ENCODE data around the gene SEC23IP.
A peak's percentile ranks its signal among the peaks of the same experiment; 100 is the strongest.
"Not testable (repeated sequence)": the region's sequence is repeated elsewhere in the genome, so short reads cannot be mapped to it uniquely, and the experiment has no call there.

Gene SEC23IP

DNA sequence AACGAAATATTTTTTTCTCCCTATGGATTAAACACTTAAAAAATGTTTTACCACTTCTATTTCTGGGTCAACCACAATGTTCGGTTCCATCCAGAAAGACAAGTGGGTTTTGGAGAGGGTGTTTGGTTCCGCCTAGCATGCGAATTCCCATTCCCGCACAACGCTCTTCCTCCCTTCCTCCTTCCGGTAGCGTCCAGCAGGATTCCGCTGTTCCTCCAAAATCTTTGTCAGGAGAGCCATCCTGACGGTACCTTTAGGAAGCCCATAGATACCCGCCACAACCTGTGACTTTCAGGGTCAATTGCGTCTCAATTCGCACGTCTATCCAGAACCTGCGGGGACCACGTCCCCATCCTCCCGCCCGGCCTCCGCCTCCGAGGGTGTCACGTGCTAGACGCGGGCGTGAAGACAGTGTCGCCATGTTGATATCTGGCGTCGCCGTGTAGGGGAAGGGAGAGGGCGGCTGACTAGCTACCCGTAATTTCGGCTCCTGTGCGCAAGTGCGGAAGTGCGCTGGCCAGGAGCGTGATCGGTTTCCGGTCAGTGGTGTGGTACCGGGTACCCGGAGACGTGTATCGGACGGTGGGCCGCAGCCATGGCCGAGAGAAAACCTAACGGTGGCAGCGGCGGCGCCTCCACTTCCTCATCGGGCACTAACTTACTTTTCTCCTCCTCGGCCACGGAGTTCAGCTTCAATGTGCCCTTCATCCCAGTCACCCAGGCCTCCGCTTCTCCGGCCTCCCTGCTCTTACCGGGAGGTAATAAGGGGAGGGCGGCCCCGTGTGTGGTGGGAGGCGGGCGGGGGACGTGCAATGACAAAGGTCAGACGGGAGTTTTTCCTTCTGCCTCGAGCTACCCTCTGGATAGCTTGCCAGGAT, at the start of gene SEC23IP:
TSS of gene SEC23IP (plus strand) at position 543 of the 878 bp plus-strand sequence. CDS start at position 596, 53 bp downstream.
- DNase-seq: peak; percentile 88 to 100 (median 97)

DNA sequence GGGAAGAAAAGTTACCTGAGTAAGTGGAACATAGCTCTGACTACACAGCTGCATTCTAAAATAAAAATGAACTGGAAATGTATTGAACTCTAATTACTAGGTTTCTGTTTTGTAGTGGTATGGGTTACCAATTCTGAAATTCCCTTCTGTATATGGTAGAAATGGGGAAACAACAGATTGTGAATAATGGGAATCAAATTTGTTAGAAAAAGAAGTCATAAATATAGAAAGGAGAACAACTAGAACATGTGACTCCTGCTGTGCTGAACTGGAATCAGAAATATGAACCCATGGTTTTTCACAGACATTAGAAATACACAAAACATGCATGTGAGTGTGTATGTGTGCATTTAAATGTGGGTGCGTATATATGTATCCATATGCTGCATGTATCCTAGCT, 46.9 kb upstream of the SEC23IP start:
- DNase-seq: no peak

DNA sequence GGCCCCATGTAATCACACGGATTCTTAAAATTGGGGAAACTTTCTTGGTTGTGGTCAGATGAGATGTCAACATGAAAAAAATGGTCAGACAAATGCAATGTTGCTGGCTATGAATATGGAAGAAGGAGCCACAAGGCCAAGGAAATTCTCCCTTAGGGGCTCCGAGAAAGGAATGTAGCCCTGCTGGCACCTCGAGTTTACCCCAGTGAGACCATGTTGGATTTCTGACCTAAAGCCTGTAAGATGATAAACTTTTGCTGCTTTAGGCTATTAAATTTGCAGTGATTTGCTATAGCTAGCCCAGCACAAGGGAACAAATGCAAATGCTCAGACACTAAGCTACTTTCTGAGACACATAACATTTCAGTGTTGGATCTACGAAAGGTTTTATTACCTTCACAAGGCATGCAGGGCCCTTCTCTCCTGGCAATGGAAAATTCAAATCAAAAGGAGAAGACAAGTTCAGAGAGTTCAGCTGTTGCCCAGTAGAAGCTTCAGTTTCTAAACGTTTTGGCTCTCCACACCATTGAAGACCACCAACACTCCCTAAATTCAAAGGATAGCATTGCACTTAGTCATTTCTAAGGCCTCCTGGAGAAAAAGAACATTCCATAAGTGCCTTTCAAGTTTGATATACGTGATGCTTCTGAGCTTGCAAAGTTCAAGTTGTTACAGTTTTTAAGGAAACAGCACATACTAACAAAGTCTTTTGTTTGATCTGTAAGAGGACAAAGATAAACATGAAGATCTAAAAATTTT, 43.3 kb upstream of the SEC23IP start:
- no peak for DNase-seq

DNA sequence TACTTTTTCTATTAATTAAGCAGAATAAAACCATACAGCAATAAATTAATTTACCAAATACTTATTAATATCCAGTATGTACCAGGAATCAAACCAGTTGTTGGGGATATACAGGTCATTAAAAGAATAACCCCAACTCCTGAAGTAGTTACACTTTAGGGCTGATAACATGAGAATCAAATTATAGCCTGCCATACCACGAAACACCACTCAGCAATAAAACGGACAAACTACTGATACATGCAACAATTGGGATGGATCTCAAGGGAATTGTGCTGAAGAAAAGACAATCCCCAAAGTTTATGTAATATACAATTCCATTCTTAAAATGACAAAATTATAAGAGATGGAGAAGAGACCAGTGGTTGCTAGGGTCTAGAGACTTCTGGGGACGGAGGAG, 42.6 kb upstream of the SEC23IP start:
- DNase-seq: no peak

DNA sequence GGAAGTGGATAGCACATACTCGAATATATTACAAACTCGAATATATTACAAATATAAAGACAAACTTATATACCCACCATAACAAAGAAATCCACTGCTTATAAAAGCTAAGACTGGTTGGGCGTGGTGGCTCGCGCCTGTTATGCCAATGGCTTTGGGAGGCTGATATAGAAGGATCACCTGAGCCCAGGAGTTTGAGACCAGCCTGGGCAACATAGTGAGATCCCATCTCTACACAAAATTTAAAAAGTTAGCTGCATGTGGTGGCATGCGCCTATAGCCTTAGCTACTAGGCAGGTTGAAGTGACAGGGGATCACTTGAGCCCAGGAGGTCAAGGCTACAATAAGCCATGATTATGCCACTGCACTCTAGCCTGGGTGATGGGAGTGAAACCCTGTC, 40.3 kb upstream of the SEC23IP start:
- no peak for DNase-seq

DNA sequence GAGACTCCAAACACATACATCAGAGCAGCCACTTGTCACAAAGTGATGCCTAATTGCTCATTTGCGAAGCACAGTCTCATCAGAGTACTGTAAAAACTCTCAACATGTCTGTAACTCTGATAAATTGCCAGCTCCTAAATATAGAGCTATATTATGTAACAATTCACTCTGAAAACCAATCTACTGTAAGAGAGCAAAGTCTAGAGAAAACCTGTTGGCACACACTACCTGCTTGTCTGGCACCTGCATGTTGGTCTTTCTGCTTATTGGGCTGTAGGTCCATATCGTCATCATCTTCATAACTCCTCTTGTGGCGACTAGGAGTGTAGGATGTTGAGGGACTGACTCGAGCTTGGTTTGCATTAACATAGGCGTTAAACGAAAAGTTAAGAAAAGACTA, 39.7 kb upstream of the SEC23IP start:
- DNase-seq: peak in 1 of 51 donors; percentile 11

DNA sequence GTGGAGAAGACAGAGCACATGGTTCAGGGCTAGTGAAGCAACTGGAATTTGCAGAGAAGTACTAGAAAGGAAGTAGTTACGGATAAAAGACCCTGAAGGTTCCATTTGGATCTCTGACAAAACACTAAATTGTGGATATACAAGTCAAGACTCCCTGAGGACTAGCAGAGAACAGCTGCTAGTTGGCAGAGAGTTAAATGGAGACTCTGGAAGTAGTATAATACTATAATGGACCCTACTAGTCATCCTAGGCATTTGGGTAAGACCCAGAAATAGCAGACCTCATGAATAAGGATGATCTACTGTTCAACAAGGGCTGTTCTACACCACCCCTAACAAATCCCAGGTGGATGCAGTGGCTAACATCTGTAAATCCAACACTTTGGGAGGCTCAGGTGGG, 39.0 kb upstream of the SEC23IP start:
- DNase-seq: no peak

DNA sequence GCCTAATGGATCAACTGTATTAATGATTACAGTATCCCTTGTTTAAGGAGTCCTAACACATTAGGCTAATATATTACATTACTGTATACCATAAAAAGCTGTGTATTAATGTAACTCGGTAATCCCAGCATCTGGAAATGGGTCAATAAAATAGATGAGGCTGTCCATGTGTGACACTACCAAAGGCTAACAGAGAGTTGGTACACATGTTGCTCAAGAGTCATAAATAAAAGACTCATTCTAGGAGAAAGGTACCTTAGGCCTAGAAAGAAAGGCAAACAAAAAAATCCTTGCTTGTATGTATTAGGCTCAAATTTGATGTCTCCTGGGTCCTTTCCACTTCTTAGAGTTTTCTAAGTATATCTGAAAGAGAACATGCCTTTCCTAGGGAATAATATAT, 34.5 kb upstream of the SEC23IP start:
- DNase-seq: no peak

DNA sequence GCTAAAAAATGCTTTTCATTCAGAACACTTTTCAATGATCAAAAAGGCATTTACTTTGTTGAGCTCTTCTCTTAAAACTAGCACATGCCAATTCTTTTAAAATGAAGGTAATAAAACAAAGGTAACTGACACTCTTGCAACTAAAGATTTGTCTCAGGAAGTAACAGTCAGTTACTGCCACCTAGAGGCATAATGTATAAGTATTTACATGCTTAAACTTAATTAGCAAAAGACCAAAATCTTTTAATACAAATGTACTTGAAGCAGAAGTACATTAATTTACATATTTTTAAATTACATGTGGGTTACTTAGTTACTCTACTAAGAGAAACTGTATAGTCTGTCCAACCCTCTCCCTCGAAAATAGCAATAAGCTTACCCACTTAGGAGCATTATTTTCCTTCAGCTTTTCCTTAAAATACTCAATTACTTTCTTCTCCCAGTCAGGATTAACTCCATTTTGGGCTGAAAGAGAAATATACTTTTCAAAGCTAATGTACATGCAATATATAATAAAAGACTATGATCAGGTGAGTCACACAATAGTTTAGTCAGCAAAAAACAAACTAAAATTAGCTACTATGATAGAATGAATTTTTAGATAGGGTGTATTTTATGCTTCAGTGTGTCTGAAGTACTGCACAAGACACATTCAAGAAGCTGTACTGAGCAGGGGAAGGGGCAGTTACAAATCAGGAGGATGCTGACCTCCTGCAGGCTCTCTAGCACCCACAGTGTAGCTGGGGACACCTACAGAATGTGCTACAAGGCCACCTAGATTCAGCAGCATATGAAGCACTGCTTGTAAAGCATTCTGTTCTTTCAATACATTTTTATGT, 32.9 kb upstream of the SEC23IP start:
- DNase-seq: peak in 1 of 51 donors; percentile 13

DNA sequence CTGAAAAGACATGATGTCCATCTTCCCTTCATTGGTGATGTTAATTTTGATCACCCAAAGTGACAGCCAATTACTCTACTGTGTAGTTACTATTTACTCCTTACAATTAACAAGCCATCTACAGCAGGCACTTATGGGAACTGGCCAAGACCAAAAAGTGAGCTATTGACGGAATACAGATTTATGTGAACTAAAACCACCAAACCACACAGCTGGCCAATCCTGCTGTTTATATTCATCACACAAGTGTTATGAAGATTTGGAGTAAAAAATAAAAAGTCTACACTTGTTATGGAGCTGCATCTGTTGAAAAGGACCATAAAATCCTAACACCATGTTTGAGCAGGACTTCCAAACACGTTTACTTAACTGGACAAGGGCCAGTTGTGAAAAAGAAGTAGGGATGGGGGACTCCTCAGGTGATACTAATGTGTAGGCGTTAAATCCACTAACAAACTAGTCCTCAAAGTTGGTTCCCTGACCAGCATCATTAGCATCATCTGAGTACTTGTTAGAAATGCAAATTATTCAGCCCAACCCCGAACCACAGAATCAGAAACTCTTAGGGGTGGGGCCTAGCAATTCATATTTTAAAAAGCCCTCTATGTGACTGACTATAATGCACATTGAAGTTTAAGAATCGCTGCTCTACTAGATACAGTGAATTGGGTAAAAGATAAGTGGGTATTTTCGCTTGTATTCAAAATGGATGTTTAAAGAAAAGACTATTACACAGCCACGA, 31.5 kb upstream of the SEC23IP start:
- no peak for DNase-seq

DNA sequence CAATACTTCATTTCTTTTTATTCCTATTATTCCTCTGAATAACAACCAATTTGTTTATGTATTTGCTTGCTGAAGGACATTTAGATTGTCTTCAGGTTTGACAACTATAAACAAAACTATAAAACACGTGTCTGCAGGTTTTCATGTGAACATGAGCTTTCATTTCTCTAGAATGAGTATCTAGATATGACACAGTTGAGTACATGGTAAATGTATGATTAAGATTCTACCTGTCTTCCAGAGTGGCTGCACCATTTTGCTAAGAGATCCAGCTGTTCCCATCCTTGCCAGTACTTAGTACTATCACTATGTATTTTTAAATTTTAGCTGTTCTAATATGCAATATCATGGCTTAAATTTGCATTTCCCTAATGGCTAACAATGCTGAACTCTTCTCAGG, 30.0 kb upstream of the SEC23IP start:
- no peak for DNase-seq

DNA sequence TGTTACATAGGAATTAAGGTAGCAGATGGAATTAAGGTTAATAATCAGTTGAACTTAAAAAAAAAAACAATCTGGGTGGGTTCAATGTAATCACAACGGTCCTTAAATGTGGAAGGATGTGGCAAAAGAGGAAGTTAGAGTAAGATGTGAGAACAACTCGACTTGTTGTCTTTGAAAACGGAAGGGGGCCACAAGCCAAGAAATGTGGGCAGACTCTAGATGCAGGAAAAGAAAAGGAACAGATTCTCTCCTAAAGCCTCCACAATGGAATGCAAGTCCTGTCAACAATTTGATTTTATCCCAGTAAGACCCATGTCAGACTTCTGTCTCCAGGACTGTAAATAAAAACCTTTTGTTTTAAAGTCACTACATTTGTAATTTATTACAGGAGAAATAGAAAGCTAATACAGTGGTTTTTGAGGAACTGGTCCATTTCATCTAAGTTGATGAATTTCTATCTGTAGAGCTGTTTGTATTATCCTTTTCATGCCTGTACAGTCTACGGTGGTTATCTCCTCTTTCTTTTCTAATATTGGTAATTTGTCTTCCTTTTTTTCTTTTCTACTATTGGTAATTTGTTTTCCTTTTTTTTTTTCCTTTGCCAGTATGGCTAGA, 28.5 kb upstream of the SEC23IP start:
- DNase-seq: no peak

DNA sequence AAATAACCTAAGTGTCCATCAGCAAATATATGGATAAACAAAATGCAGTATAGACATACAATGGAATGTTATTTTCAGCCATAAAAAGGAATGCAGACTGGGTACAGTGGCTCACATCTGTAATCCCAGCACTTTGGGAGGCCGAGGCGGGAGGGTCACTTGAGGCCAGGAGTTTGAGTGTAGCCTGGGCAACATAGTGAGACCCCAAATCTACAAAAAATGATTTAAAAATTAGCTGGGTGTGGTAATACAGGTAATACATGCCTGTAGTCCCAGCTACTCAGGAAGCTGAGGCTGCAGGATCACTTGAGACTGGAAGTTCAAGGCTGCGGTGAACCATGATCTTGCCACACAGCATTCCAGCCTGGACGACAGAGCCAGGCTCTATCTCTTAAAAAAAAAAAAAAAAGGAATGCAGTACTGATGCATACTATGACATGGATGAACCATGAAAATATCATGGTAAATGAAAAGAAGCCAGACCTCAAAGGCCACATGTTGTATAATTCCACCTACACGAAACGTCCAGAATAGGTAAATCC, 26.8 kb upstream of the SEC23IP start:
- DNase-seq: no peak

DNA sequence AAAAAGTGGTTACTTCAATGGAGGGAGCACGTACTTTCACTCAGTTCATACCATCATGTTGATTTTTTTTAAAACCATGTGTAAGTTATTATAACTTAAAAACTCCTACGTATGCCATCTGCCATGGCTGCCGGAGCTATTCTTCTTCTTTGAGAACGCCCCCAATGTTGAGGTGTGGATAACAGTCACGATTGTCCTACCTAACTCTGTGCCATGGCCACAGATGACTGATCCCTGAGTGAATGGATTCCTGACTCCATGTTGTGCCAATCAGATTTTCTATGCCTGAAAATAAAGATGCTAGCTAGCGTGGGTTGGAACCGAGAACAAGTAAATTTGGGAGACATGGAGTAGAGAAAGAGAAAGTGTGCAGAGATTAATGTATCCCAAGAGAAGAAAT, 25.2 kb upstream of the SEC23IP start:
- DNase-seq: peak in 1 of 51 donors; percentile 32

DNA sequence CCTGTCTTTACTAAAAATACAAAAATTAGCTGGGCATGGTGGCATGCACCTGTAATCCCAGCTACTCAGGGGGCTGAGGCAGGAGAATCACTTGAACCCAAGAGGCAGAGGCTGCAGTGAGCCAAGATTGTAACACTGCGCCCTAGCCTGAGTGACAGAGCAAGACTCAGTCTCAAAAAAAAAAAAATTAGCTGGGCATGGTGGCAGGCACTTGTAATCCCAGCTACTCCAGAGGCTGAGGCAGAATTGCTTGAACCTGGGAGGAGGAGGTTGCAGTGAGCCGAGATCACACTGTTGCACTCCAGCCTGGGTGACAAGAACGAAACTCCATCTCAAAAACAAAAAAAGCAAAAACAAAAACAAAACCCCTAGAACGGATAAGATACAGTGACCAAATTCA, 23.1 kb upstream of the SEC23IP start:
- not testable (repeated sequence) for DNase-seq

DNA sequence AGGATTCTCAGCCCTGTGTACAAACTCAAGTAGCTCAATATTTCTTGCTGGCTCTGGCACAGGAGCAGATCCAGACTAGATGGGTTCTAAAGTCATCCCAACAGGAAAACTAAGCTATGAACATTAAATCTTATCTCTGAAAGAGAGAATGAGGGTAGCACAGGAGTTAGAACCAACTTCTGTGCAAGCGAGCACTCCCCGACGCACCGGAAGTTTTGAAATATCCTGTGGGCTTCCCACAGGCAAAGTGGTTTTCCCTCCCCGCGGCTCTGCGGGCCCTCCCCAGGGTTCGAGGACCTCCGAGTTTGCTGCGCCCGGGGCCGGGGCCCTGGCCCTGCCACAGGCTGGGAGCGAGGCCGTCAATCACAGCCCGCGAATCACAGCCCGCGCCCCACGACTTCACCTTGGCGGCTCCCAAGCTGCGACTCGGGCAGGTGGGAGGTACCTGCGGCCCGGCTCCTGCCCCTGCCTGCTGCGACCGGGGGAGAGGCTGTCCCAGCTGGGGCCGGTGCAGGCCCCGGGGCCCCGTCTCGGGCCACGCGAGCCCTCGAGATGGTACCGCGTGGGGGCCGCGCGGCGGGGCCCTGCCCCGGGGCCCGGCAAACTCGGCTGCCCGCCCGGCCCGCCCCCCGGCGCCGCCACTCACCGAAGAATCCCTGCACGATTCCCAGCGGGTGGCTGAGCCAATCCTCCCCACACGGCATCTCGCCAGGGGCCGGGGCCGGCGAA, 20.5 kb upstream of the SEC23IP start:
- DNase-seq: peak in 32 of 51 donors; percentile 7 to 58 (median 35)

DNA sequence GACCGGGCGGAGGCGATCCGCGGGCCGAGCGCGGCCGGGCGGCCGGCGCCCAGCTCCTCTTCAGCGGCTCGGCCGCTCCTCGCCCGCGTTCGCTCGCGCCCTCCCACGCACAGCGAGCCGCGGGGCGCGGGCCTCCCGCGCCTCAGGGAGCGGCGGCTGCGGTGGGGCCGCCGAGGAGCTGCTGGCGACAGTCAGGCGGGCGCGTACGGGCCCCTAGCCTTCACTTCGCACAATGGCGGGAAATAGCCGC, 20.0 kb upstream of the SEC23IP start, which contains the start of gene MCMBP:
TSS of gene MCMBP (minus strand) at position 234 of the 250 bp plus-strand sequence. CDS start 259 bp downstream, outside the sequence.
- peak in 1 of 51 donors; percentile 39 for DNase-seq

DNA sequence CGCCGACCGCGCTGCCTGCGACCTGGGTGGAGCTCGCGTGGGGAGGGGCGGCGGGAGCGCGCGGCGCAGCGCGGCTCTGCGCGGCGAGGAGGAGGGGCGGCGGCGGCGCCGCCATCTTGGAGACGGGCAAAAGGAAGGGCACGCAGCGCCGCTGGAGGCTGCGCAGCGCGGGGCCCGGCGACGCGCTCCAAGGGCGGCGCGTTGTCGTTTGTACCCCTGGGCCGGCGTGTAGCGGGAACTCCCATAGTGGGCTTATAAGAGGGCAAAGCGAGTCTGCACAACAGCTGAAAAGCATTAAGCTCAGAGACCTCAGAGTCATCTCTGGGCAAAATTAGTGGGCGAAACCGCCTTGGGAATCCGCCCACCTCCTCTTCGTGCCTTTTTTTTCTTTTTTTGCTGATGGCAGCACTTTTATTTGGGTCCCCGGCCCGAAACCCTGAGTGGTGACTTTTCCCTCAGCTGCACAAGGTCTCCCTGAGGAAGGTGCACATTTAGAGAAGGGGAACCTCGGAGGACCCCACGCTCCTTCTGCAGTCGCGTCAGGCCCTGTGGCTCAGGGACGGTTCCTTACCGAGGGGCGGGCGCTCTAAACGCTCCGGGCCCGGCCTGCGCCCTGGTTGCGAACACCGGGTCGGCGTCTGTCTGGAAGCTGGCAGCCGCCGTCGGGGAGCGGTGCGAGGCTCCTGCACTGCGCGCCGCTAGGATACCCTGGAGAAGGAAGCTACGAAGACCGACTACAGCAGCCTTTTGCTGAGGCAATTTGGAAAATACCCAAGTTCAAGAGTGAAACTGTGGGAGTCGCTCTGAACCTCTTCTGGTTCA, 19.5 kb upstream of the SEC23IP start:
- DNase-seq: peak; percentile 34 to 91 (median 78)

DNA sequence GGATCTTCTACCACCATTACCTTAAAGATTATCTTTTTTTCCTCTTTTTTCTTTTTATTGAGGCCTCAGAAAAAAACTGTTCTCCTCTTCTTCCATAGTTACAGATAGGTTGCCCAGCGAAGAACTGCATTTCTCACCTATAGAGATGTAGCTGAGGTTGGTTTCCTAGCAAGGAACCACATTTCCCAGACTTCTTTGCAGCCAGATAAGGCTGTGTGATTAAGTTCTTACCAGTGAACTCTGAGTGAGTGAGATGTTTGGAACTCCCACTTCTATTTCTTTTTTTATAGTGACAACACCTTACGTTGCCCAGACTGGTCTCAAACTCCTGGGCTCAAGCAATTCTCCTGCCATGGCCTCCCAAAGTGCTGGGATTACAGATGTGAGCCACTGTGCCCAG, 14.0 kb upstream of the SEC23IP start:
- no peak for DNase-seq
